Suprapubic skin (tissue), 4 donors: ENCODE data around the gene GALNT17. TPM values are rescaled to one million over a fixed set of nuclear protein-coding genes. Genes with fewer than 3 reads are reported as not detected.

Experiments used
- DNase-seq, 2 donors: peaks; one replicate each; pipeline ENCODE4 v3.0.0-alpha.2; 2019; ENCODE audit warnings: low spot score in 2 of 2
- H3K27ac ChIP-seq: fragments of 200-600 bp; sonication (generic); one replicate; pipeline ENCODE4 v1.5.1; 2019
- H3K27me3 ChIP-seq: fragments of 200-600 bp; sonication (generic); one replicate; pipeline ENCODE4 v1.5.1; 2019
- H3K36me3 ChIP-seq: fragments of 200-600 bp; sonication (generic); one replicate; pipeline ENCODE4 v1.5.1; 2019
- H3K4me1 ChIP-seq: fragments of 200-600 bp; sonication (generic); one replicate; pipeline ENCODE4 v1.5.1; 2019
- H3K4me3 ChIP-seq: fragments of 200-600 bp; sonication (generic); one replicate; pipeline ENCODE4 v1.5.1; 2019; ENCODE audit warnings: mild to moderate bottlenecking
- H3K9me3 ChIP-seq: fragments of 200-600 bp; sonication (generic); one replicate; pipeline ENCODE4 v1.5.1; 2019
- CTCF ChIP-seq, 2 donors: fragments of 200-600 bp in 1 of 2; fragments of 450-650 bp in 1 of 2; sonication (generic) in 1 of 2; IDR thresholded peaks; one replicate each; pipeline ENCODE4 v1.5.1; 2016 to 2019; ENCODE audit warnings: antibody characterized with exemption in 2 of 2, mild to moderate bottlenecking in 1 of 2, moderate library complexity in 1 of 2
- EP300 ChIP-seq: sonication (generic); formaldehyde crosslinking; IDR thresholded peaks from one replicate; pipeline ENCODE4 v1.6.1; 2017; ENCODE audit warnings: antibody characterized with exemption
- POLR2A ChIP-seq, 2 donors: fragments of 450-650 bp; IDR thresholded peaks; one replicate each; pipeline ENCODE4 v1.6.1; 2017; ENCODE audit warnings: antibody characterized with exemption in 2 of 2, mild to moderate bottlenecking in 2 of 2, moderate library complexity in 2 of 2
- POLR2AphosphoS5 ChIP-seq, 3 donors: sonication (generic); formaldehyde crosslinking; IDR thresholded peaks; one replicate each; pipeline ENCODE4 v1.6.1; 2017; ENCODE audit warnings: antibody characterized with exemption in 3 of 3
- WGBS: methylation state at CpG from one replicate; pipeline ENCODE4 v1.1.5; 2018; 5-methylcytosine and 5-hydroxymethylcytosine counted together
- total RNA-seq, 4 donors: library from RNA; depleted of rRNA; stranded (reverse); fragments of >200 nt; gene quantifications; one replicate each; pipeline ENCODE4 v1.1.0, GENCODE V29; 2016

The GALNT17 gene
- total RNA-seq, 4 donors from 2014 or later: 2.0 to 4.7 (median 2.7) TPM

- peak in 1 of 2 donors; percentile 26 for DNase-seq
- no peak overlapping the region for H3K4me3 ChIP-seq
- no peak overlapping the region for H3K27ac ChIP-seq
- no peaks in the 10 kb centered on the region for H3K9me3 ChIP-seq
- TF ChIP-seq CTCF (IDR thresholded peaks at IDR 0.05) (no peak), POLR2A (IDR thresholded peaks at IDR 0.05) (no peak), POLR2AphosphoS5 (IDR thresholded peaks at IDR 0.05) (no peak), EP300 (no peak)
- 51% methylated on average over 24 of the region's 24 CpGs for WGBS
- H3K4me1 ChIP-seq: no peaks in the 10 kb centered on the region
- H3K36me3 ChIP-seq: no peaks in the 10 kb centered on the region
- H3K27me3 ChIP-seq: no peaks in the 10 kb centered on the region
Measured at GRCh38 chr7:71145906-71146901, 14.3 kb downstream of the GALNT17 start.

GRCh38 chr7:71148098-71148497 lies 16.2 kb downstream of the GALNT17 start:
- no peaks in the 10 kb centered on the region for H3K4me1 ChIP-seq
- no peaks in the 10 kb centered on the region for H3K36me3 ChIP-seq
- TF ChIP-seq POLR2A (IDR thresholded peaks at IDR 0.05) (no peak), CTCF (IDR thresholded peaks at IDR 0.05) (no peak), POLR2AphosphoS5 (IDR thresholded peaks at IDR 0.05) (no peak), EP300 (no peak)
- no peak overlapping the region for H3K27ac ChIP-seq
- no peak overlapping the region for H3K4me3 ChIP-seq
- H3K27me3 ChIP-seq: no peaks in the 10 kb centered on the region
- no peaks in the 10 kb centered on the region for H3K9me3 ChIP-seq
- no peak for DNase-seq

GRCh38 chr7:71155236-71155635 lies 23.3 kb downstream of the GALNT17 start:
- no peaks in the 10 kb centered on the region for H3K36me3 ChIP-seq
- 92% methylated on average over 9 of the region's 9 CpGs for WGBS
- H3K4me1 ChIP-seq: no peaks in the 10 kb centered on the region
- no peaks in the 10 kb centered on the region for H3K27me3 ChIP-seq
- TF ChIP-seq POLR2A (IDR thresholded peaks at IDR 0.05) (no peak), CTCF (IDR thresholded peaks at IDR 0.05) (no peak), EP300 (no peak), POLR2AphosphoS5 (IDR thresholded peaks at IDR 0.05) (no peak)
- no peaks in the 10 kb centered on the region for H3K9me3 ChIP-seq
- H3K27ac ChIP-seq: no peak overlapping the region
- H3K4me3 ChIP-seq: no peak overlapping the region
- DNase-seq: peak in 1 of 2 donors; percentile 44

- Histone ChIP-seq H3K4me3 (no peak overlapping the region), H3K27ac (no peak overlapping the region), H3K27me3 (no peaks in the 10 kb centered on the region), H3K4me1 (no peaks in the 10 kb centered on the region), H3K9me3 (no peaks in the 10 kb centered on the region), H3K36me3 (no peaks in the 10 kb centered on the region)
- TF ChIP-seq CTCF (IDR thresholded peaks at IDR 0.05) (no peak), POLR2A (IDR thresholded peaks at IDR 0.05) (no peak), EP300 (no peak), POLR2AphosphoS5 (IDR thresholded peaks at IDR 0.05) (no peak)
- WGBS: 92% methylated on average over 3 of the region's 3 CpGs
- DNase-seq: no peak
Measured at GRCh38 chr7:71157757-71158156, 25.8 kb downstream of the GALNT17 start.

GRCh38 chr7:71165708-71166107 lies 33.8 kb downstream of the GALNT17 start:
- H3K36me3 ChIP-seq: no peaks in the 10 kb centered on the region
- no peak overlapping the region for H3K4me3 ChIP-seq
- no peaks in the 10 kb centered on the region for H3K4me1 ChIP-seq
- TF ChIP-seq POLR2A (IDR thresholded peaks at IDR 0.05) (no peak), CTCF (IDR thresholded peaks at IDR 0.05) (no peak), POLR2AphosphoS5 (IDR thresholded peaks at IDR 0.05) (no peak), EP300 (no peak)
- no peaks in the 10 kb centered on the region for H3K9me3 ChIP-seq
- WGBS: 87% methylated on average over 6 of the region's 6 CpGs
- H3K27me3 ChIP-seq: no peaks in the 10 kb centered on the region
- peak in 1 of 2 donors; percentile 23 for DNase-seq
- H3K27ac ChIP-seq: no peak overlapping the region
